HG03342 (cell line): ENCODE results near the gene NFKBIE.

Source experiments
- ATAC-seq: cut with Tn5 transposase; IDR thresholded peaks from one replicate; pipeline ENCODE4 v1.9.1; 2021; ENCODE audit warnings: mild to moderate bottlenecking, moderate library complexity; ENCODE audit not compliant: unreplicated experiment

The NFKBIE gene

GRCh38 chr6:44258921-44259320 lies 6.4 kb downstream of the NFKBIE start:
- ATAC-seq = no peak

DNA sequence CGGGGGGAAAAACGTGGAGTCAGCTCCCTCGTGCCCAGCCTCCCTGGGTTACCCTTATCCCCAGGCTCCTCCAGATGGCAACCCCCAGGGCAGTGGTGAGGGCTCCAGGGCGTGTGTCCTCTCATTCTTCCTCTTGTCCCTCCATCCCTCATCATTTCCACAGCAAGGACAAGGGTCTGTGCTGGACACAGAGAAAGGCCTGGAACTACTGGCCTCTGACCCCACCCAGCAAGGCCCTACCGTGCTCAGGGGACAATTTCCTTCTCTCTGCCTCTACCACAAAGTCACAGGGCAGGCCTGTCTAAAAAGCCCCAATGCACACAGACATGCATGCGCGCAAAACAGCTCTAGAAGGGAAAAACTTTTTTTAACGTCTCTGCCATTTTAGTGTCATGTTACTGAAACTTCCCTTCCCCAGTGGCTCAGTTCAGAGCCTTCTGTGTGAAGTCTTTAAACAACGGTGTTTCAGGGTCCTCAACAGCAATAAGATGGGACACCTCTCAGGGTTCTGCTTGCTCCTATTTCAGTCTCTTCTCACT lies 7.0 kb downstream of the NFKBIE start:
- ATAC-seq = no peak

GRCh38 chr6:44257753-44258324 lies 7.5 kb downstream of the NFKBIE start:
- peak; percentile 16 for ATAC-seq

GRCh38 chr6:44257025-44257752 lies 8.2 kb downstream of the NFKBIE start, which contains the start of gene SLC35B2:
SLC35B2 (minus strand) TSS chr6:44257528; CDS start chr6:44257410, 118 bp downstream.
- peak; percentile 44 for ATAC-seq

- ATAC-seq = no peak
These were observed 8.7 kb downstream of the NFKBIE start for GRCh38 chr6:44256775-44257024.

DNA sequence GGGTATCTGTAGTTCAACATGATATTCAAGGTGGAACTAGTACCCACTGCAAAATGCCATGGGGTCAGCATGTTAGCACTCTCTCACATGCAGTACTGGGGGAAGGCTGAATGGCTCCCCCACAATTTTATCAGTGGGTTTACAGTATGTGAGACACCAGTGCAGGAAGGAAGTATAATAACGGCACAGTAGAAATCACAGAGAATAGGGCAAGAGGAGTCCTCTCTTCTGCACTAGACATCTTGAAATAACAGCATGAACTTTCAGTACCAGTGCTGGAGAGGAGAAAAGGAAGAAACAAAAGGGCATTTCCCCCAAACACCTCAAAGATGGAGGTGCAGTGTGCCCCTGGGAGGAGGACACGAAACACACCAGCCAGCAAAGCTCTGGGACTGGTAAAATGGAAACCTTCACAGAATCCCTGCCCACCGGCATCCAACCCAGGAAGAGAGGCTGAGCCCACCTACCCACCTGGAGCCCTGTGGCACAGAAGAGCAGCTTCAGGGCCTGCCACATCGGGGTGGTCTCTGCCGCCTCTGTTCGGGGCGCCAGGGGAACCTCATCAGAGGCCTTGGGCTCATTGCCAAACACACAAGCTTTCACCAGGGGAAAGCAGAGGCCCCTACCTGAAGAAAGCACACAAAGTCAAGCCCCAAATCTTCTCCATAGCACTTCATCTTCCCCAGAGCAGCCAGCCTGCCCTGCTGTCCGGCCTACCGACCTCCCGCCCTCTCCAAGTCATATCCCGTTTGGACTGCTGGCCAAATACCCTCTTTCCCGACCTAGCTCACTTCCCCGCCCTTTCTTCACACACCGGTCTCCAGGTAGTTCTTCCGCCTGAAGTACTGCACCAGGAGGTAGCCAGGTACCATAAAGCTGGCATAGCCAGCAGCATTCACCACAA lies 9.2 kb downstream of the NFKBIE start:
- ATAC-seq = no peak

DNA sequence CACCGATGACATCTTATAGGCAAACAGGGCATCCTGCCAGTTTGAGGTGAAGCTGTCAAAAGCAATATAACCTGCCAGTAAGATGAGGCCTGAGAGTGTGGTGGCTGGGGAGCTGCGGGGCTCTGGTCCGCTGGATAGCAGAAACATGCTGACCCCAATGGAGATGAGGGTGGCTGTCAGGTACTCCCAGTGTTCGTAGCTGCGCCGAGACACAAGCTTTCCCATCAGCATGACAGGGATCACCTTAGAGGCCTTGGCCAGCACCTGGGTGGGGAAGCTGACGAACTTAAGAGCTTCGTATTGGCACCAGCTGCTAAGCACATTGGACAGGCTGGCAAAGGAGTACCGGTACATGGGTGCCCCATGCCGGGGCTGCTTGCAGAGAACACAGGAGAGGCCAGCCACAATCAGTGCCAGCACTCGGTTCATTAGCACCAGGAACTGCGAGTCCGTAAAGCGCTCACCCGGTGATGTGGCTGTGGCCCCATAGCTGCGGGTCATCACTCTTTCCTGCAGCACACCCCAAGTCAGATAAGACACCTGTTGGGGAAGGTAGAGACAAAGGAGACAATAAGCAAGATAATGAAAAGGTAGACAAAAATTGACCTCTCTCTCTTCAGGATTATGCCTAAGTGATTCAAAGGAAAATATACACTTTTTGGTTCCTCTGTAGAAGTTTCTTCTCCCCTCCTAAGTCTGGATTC lies 10.1 kb downstream of the NFKBIE start:
- no peak for ATAC-seq

- no peak for ATAC-seq
These were observed 10.9 kb downstream of the NFKBIE start for GRCh38 chr6:44254191-44255104.

DNA sequence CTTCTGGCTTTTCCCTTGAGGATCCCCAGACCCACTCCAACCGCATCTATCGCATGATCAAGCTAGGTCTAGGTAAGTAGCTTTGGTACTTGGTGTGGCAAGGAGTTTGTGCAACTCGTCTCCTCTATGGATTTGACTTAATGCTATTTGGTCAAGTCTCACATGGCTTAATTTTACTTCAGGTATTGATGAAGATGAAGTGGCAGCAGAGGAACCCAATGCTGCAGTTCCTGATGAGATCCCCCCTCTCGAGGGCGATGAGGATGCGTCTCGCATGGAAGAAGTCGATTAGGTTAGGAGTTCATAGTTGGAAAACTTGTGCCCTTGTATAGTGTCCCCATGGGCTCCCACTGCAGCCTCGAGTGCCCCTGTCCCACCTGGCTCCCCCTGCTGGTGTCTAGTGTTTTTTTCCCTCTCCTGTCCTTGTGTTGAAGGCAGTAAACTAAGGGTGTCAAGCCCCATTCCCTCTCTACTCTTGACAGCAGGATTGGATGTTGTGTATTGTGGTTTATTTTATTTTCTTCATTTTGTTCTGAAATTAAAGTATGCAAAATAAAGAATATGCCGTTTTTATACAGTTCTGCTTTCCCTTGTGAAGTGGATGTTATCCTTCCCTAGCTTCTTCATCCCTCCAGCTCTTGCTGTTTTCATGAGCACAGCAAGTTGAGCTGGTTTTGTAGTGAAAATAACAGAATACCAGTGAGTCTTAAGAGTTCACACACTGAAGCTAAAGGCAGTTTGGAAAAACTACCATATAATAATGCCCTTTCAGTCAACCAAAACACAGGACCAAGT lies 11.8 kb downstream of the NFKBIE start:
- no peak for ATAC-seq

GRCh38 chr6:44251576-44252524 lies 13.5 kb downstream of the NFKBIE start:
- ATAC-seq = no peak

DNA sequence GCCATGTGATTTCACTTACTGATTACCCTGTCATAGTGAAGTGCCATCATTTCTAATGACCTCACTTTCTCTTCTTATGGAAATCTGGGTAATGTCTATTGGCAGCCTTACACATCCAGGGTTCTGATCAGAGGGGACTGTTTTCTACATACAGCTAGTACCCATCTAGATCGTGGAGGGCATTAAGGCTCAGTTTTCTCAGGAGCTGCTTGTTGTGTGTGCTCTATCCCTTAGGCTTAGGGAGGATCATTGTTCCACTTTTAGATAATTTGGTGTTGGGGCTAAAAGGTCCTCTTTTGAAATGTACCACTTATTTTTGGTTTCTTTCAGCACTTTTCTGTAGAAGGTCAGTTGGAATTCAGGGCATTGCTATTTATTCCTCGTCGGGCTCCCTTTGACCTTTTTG lies 14.6 kb downstream of the NFKBIE start:
- ATAC-seq = no peak

DNA sequence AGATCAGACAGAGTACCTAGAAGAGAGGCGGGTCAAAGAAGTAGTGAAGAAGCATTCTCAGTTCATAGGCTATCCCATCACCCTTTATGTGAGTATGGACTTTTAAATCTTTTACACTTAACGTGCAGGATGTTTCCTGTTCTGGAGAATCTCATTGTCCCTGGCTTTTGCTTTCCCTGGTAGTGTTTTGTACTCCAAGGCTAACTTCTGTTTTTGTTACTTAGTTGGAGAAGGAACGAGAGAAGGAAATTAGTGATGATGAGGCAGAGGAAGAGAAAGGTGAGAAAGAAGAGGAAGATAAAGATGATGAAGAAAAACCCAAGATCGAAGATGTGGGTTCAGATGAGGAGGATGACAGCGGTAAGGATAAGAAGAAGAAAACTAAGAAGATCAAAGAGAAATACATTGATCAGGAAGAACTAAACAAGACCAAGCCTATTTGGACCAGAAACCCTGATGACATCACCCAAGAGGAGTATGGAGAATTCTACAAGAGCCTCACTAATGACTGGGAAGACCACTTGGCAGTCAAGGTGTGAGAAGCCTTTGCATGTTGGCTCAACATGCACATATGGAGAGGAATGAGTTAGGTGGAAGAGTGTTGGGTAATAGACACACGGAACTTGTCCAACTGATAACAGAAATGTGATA lies 15.2 kb downstream of the NFKBIE start:
- no peak for ATAC-seq

- no peak for ATAC-seq
These were observed 16.1 kb downstream of the NFKBIE start for GRCh38 chr6:44249082-44249748.

- no peak for ATAC-seq
These were observed 16.8 kb downstream of the NFKBIE start for GRCh38 chr6:44248579-44248978.

GRCh38 chr6:44247338-44248302 lies 17.7 kb downstream of the NFKBIE start:
- ATAC-seq = peak; percentile 31
